ENCODE measurements around the gene RUVBL2.

RUVBL2 gene

DNA sequence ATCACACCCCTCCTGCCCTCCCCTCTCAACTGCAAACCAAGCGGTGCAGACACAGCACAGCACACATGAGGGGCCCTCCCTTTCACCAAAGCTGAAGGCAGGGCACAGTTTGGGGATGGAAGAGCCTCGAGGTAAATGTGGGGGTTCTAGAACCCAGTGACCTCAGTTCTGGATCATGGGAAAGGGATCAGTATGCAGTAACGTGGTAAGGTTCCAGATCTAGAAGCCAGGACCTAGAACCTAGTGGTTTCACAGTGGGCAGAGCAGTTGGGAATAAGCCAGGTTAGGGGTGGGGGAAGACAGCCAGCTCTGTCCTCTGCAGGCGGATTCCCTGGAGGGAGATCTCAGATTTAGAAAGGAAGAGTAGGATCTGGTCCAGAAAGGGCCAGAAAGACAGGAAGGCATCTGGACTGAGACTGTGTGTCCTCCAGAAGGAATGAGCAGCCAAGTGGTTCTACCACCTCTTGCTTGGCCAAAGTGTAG lies 25.5 kb upstream of the RUVBL2 start:
- FAIRE-seq = no peak
- TF ChIP-seq, protein P1, sequence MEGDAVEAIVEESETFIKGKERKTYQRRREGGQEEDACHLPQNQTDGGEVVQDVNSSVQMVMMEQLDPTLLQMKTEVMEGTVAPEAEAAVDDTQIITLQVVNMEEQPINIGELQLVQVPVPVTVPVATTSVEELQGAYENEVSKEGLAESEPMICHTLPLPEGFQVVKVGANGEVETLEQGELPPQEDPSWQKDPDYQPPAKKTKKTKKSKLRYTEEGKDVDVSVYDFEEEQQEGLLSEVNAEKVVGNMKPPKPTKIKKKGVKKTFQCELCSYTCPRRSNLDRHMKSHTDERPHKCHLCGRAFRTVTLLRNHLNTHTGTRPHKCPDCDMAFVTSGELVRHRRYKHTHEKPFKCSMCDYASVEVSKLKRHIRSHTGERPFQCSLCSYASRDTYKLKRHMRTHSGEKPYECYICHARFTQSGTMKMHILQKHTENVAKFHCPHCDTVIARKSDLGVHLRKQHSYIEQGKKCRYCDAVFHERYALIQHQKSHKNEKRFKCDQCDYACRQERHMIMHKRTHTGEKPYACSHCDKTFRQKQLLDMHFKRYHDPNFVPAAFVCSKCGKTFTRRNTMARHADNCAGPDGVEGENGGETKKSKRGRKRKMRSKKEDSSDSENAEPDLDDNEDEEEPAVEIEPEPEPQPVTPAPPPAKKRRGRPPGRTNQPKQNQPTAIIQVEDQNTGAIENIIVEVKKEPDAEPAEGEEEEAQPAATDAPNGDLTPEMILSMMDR (IDR thresholded peaks at IDR 0.05; ENCODE audit: insufficient read depth, missing control alignments) = no peak
- no peak for DNase-seq (ENCODE audit: insufficient read length, low spot score)

DNA sequence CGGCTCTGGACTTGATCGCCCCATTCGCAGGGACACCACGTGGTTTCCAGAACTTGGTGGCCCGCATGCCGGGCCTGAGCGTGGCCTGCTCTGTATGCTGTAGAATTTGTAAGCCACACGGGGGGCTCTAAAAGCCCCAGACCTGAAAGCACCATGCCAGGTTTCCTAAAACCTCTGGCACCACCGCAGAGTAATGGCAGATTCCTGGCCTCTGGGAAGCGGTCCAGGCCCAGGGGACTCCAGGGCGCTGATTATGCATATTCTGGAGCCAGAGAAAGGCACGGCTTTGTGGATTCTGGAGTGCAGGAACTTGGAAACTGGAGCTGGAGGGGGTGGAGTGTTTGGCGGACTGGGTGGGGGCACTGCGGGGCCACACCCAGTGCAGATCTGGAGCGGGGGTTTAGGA lies 24.9 kb upstream of the RUVBL2 start:
- TF ChIP-seq, protein P1 (IDR thresholded peaks at IDR 0.05; ENCODE audit: insufficient read depth, missing control alignments) = no peak
- DNase-seq (ENCODE audit: insufficient read length, low spot score) (no peak), FAIRE-seq (no peak)

DNA sequence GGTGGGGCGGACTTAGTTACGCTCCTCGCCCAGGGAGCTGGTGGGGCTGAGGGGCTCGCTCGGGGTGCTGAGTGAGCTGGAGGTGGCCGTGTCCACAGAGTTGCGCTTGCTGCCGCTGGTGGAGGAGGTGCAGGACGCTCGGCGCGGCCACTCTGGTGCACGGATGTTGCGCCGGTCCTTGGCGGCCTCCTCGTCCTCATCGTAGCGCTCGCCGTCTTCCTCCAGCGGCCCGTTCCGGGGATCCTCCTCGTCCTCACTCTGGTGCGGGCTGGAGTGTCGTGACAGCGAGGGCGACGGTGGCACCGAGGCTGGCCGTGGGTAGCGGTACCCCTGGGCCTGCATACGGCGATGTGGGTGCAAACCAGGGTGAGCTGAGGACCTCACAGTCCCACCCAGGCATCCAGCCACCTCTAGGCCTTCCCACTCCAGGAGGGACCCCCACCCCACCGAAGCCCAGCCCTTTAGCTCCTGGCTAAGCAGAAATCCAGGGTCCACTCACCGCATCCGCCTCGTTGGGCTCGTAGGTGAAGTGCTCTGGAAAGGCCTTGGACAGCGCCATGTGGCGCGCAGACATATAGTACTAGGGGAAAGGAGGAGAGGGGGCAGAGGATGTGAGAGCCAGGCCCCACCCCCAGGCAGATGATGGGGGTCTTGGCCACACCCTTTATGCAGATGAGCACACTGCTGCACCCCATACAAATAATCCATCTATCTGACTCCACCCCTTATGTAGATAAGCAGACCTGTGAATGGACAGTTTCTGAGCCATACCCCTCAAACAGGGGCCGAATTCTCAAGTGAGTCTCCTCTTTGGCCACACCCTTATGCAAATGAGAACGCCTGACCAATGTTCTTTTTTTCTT lies 24.2 kb upstream of the RUVBL2 start:
- DNase-seq (ENCODE audit: insufficient read length, low spot score) = no peak
- no peak for FAIRE-seq
- TF ChIP-seq, protein P1 (IDR thresholded peaks at IDR 0.05; ENCODE audit: insufficient read depth, missing control alignments) = no peak

DNA sequence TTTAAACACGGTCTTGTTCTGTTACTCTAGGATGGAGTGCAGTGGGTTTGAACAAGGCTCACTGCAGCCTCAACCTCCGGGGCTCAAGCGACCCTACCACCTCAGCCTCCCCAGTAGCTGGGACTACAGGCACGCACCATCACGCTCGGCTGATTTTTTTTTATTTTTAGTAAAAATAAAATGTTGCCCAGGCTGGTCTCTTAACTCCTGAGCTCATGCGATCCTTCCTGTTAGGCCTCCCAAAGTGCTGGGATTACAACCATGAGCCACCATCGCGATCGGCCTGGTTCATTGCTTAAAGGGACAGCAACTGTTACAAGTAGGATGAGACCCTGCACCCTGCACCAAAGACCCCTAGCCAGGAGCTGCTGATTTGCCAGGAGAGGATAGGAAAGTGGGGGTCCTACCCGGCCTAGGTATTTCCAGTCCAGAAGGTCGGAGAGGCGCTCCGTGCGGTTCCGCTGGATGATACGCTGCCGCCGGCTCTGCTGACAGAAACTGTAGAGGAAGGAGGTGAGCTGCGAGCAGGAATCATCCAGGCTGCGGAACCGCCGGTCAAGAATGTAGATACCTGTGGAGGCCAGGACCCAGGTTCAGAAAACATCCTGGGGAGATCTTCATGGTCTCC lies 23.4 kb upstream of the RUVBL2 start:
- no peak for DNase-seq (ENCODE audit: insufficient read length, low spot score)
- TF ChIP-seq, protein P1 (IDR thresholded peaks at IDR 0.05; ENCODE audit: insufficient read depth, missing control alignments) = no peak
- no peak for FAIRE-seq

DNA sequence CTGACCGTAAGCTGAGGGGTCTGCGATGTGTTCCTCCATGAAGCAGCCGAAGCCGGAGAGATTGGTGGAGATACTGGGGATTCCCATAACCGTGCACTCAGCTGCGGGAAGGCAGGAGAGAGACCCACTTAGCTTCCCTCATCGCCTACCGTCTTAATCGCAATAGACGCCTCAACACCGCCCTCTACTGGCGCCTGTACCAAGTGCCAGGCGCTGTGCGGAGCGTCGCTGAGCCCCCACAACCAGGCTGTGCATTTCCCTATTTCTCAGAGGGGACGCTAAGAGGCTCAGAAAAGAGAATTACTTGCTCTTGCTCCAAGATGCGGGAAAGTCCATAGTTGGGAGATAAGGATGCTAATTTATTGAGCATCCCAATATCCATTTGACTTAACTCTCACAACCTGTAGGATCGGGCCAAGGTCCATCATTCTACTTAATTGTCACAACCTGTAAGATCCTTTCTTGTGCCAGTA lies 22.7 kb upstream of the RUVBL2 start:
- FAIRE-seq (no peak), DNase-seq (ENCODE audit: insufficient read length, low spot score) (peak; percentile 91)
- TF ChIP-seq, protein P1 (IDR thresholded peaks at IDR 0.05; ENCODE audit: insufficient read depth, missing control alignments) = peak; percentile 91

DNA sequence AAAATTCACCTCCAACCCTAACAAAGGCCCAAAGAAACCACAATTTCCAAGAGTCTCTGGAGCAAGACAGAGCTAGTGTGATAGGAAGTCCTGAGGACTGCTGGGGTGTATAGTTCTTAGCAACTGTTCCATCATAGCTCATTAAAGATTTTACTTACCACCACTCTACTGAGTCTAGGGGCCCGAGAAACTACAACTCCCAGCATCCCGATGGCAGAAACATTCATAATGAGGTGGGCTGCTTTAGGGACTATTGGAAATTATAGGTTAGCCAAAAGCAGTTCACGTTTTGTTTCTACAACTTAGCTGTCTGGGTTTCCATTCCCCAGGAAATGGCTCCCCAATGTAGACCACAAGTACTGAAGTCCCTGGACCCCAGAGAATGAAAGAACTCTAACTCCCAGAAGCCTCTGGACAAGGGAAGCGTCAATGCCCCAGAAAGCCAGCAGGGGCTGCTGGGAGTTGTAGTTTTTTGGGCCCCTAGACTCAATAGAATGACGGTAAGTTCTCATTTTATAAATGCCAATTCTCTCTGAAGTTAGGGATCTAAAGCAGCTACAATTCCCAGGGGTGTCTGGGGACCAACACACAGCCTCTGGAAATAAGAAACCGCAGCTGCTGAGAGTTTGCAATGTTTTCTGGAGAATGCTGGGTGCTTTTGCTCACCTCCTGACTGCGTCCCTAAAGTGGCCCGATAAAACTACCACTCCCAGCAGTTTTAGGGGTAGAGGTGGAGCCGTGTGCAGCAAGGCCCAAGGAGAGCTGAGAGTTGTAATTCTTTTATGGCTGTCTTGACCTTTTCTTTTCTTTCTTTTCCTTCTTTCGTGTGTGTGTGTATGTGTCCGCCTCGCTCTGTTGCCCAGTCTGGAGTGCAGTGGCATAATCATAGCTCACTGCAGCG lies 17.5 kb upstream of the RUVBL2 start:
- no peak for DNase-seq (ENCODE audit: insufficient read length, low spot score)
- FAIRE-seq = no peak
- TF ChIP-seq, protein P1 (IDR thresholded peaks at IDR 0.05; ENCODE audit: insufficient read depth, missing control alignments) = no peak

All from D721Med (cell line).